Vagina (tissue), 2 donors: ENCODE measurements around the gene ADAMTS2.

Experiments used
- POLR2A ChIP-seq, 2 donors: fragments of 450-650 bp; IDR thresholded peaks; one replicate each; pipeline ENCODE4 v1.6.1; 2017; ENCODE audit warnings: antibody characterized with exemption in 2 of 2, mild to moderate bottlenecking in 2 of 2, moderate library complexity in 2 of 2
- POLR2AphosphoS5 ChIP-seq, 2 donors: sonication (generic); formaldehyde crosslinking; IDR thresholded peaks; one replicate each; pipeline ENCODE4 v1.9.0; 2017; ENCODE audit warnings: antibody characterized with exemption in 2 of 2, mild to moderate bottlenecking in 2 of 2, low read depth in 1 of 2; ENCODE audit not compliant: insufficient read depth in 1 of 2
- TF ChIP-seq, protein P1 (sequence below), 3 experiments: fragments of 450-650 bp in 2 of 3; fragments of 200-600 bp in 1 of 3; sonication (generic) in 1 of 3; IDR thresholded peaks; one replicate each; pipeline ENCODE4 v1.5.1; 2017 to 2019; ENCODE audit warnings: antibody characterized with exemption in 3 of 3, mild to moderate bottlenecking in 2 of 3, moderate library complexity in 2 of 3

DNA sequence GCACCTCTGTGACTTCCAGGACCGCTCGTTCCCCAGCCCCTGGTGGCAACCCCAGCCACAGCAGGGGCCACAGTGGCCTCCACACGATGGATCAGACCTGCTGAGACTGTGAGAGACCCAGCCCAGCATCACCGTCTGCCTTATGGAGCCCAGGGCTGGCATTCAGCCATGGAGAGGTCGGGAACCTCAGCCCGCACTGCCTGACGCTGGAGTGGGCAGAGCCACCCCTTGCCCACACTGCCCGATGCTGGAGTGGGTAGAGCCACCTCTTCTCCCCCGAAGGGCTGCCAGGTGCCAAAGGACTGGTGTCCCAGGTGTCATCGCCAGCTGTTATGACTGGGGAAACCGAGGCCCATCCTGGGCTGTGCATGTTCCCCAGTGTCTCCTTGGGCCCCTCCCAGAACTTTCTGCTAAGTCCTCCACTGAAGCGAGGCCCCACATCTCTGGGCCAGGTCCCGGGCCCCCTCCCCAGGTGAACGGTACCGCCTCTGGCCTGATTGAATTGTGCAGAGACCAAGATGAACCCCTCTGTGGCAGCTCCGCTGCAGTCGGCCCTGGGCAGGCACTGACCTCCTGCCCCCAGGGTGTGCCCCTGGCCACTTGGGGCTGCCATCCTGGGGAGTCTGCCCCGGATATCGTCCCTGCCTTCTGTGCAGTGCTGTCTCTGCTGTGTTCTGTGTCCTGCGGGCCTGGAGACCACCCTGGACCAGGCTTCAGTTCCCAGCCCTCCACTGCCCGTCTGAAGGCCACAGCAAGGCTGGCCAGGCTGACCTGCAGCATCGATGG, 137.1 kb downstream of the ADAMTS2 start:
- TF ChIP-seq, protein P1, sequence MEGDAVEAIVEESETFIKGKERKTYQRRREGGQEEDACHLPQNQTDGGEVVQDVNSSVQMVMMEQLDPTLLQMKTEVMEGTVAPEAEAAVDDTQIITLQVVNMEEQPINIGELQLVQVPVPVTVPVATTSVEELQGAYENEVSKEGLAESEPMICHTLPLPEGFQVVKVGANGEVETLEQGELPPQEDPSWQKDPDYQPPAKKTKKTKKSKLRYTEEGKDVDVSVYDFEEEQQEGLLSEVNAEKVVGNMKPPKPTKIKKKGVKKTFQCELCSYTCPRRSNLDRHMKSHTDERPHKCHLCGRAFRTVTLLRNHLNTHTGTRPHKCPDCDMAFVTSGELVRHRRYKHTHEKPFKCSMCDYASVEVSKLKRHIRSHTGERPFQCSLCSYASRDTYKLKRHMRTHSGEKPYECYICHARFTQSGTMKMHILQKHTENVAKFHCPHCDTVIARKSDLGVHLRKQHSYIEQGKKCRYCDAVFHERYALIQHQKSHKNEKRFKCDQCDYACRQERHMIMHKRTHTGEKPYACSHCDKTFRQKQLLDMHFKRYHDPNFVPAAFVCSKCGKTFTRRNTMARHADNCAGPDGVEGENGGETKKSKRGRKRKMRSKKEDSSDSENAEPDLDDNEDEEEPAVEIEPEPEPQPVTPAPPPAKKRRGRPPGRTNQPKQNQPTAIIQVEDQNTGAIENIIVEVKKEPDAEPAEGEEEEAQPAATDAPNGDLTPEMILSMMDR (IDR thresholded peaks at IDR 0.05) = no peak
- no peak for TF ChIP-seq POLR2A (IDR thresholded peaks at IDR 0.05)
- TF ChIP-seq POLR2AphosphoS5 (IDR thresholded peaks at IDR 0.05; ENCODE audit: insufficient read depth in 1 of 2, low read depth in 1 of 2) = no peak
